ENCODE results near the gene TSPAN31. TPM values are rescaled to one million over a fixed set of nuclear protein-coding genes. Genes with fewer than 3 reads are reported as not detected.
"Not testable (repeated sequence)": the region's sequence is repeated elsewhere in the genome, so short reads cannot be mapped to it uniquely, and the experiment has no call there.

TSPAN31 gene, protein sequence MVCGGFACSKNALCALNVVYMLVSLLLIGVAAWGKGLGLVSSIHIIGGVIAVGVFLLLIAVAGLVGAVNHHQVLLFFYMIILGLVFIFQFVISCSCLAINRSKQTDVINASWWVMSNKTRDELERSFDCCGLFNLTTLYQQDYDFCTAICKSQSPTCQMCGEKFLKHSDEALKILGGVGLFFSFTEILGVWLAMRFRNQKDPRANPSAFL
- 17.3 and 17.9 TPM in 2 replicates for total RNA-seq

DNA sequence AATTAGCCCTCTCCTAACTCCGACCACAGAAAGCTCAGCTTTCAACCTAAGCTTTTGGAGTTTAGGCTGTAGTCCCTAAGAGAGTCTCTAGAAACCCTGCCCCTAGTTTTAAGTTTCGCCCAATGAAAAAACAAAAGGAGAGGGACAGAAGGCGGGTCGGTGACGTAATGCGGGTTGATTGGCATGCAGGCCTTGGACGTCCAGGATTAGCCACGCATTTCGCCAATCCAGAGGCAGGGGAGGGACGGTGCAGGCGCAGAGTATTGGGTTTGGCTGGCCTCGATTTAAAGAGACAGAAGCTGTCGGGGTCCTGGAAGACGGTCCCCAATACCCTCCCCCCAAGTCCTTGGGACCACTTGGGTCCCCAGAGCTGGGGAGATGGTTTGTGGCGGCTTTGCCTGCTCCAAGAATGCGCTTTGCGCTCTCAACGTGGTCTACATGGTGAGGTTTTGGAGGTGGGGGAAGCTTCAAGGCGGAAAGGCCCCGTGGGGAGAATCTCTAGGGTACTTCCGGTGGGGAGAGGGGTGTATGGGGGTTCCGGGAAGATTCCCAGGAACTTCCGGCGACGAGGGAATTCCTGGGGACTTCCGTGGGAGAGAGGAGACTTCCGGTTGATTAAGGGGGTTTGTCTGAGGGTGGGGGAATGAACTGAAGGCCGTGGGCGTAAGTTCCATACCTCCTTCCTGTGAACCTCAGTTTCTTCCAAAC lies at the start of gene TSPAN31:
Gene TSPAN31, plus strand, starts transcription at position 263 of the 708 bp plus-strand sequence. Its CDS starts 116 bp downstream, at position 379.
- intact Hi-C loops (cut with micrococcal nuclease), result loop anchor here (1.0 to 5.0 kb wide), 4 partner anchors 7 to 223 kb away; partner anchors contain the start of genes CDK4, DCTN2 and MBD6

DNA sequence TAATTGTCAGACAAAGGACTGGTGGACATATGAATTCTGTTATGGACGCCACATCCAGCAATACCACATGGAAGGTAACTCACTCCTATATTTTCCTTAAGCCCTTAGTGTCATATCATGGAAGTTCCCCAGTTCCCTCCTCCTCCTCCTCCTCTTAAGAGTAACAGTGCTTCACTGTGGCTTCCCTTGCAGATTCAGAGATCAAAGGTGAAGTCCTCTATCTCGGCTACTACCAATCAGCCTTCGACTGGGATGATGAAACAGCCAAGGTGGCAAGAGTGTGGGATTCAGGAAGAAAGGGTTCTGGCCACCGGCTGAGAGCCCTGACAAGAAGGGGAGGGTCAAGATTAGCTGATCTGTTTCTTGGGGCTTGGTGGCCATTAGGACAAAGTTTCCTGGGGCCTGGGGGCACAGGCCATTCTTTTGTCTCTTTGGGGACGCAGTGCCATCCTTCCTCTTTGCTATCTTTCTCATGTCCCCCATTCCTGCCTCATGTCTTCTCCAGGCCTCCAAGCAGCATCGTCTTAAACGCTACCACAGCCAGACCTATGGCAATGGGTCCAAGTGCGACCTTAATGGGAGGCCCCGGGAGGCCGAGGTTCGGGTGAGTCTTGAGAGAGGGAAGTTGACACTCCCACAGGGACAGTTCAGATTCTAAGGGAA lies 48.9 kb upstream of the TSPAN31 start:
- intact Hi-C loops (cut with micrococcal nuclease), result no loop called here

DNA sequence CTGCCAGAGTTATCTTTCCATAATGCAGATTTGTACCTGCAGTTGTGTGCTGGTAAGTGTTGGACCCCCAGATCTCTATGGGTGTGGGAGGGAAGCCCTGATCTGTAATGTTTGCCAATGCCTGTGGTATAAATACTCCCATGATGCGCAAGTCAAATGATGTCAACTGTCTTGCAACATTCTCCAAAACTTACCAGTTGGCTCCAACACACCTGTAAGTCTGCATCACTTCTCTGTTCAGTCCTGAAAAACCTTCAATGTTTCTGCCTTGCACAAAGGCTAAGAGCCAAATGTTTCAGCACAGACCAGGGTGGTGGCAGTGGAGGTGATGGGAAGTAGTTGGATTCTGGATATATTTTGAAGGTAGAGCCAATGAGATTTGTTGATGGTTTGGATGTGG lies 47.8 kb upstream of the TSPAN31 start:
- intact Hi-C loops (cut with micrococcal nuclease), result no loop called here

DNA sequence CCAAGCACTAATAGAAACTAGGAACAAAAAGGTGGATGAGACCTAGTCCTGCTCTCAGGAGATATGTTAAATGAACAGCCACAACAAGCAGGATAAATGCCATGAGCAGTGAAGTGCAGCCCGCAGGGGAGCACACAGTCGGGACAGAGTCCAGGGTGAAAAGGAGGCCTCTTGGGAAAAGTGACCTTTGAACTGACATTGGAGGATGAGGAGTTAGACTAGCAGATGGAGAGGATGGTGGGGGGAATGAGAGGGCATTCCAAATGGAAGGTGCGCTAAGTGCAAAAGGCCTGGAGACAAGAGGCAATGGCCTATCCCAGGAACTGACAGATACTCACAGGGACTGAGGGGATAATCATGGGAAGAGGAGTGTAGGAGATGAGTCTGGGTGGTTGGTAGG lies 46.4 kb upstream of the TSPAN31 start:
- intact Hi-C loops (cut with micrococcal nuclease), result no loop called here

DNA sequence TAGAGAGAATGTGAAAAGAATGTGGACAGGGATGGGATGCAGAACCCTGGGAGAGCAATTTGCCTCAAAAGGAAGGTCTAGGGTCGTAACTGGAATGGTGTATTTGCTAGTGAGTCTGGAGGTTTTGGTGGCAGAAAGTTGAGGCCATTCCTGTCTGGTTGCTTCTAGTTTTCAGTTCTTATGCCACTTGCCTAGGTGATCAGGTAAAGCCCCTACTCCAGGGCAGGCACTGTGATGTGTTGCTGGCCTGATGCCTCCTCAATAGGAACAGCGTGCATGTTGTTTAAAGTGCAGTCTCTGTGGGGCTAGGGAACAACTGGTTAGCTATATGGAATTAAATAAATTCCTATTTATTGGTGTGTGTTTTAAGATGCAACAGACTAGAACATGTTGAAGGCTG lies 44.5 kb upstream of the TSPAN31 start:
- intact Hi-C loops (cut with micrococcal nuclease), result no loop called here

DNA sequence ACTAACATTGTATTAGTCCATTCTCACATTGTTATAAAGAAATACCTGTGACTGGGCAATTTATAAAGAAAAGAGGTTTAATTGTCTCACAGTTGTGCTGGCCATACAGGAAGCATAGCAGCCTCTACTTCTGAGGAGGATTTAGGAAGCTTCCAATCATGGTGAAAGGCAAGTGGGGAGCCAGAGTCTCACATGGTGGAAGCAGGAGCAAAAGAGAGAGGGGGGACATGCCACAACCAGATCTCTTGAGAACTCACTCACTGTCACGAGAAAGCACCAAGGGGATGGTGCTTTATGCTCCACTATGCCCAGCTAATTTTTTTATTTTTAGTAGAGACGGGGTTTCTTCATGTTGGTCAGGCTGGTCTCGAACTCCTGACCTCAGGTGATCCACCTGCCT lies 37.6 kb upstream of the TSPAN31 start:
- intact Hi-C loops (cut with micrococcal nuclease), result no loop called here

DNA sequence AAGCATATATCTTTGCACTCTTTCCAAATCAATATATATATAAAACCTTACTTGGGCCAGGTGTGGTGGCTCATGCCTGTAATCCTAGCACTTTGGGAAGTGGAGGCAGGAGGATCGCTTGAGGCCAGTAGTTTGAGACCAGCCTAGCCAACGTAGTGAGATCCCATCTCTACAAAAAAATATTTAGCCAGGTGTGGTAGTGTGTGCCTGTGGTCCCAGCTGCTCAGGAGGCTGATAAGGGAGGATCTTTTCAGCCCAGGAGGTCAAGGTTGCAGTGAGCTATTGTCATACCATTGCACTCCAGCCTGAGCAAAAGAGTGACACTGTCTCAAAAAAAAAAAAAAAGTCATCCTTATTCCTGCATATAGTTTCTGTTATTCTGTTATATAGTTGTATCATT lies 36.5 kb upstream of the TSPAN31 start:
- intact Hi-C loops (cut with micrococcal nuclease), result no loop called here

DNA sequence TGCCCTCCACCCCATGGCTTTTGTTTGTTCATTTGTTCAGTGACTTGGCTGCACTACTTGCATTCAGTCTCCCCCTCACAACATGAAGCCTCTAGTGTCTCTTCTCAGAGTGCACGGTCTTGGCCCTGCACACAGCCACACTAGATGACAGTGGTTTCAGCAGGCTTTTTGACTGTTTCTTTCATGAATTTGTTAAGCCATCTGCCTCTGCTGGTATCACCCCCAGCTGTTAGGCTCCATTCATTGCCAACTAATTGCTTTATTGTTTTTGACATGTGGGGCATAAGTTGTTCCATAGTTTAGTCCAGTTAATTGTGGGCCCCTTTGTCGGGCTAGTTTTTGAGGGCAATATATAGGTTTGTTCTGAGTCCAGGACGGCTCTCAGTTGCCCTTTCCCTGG lies 32.1 kb upstream of the TSPAN31 start:
- intact Hi-C loops (cut with micrococcal nuclease), result no loop called here

DNA sequence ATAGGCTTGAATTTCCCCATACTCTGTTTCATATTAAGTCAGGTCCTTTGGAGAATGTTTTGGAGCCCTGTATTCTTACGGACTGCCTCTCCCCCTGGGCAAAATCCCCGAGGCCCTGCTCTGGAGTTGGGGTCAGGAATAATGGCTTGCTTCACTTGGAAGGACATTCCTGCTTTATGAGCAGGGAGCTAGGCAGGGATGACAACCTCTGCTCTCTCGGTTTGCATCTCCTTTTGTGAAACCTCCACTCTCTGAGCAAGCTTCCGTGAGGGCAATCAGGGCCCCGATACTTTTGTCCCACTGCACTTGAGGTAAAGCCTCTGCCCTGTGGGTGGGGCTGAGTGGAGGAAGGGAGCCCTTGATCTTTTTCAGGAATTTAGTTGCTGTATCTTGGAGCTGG lies 31.6 kb upstream of the TSPAN31 start:
- intact Hi-C loops (cut with micrococcal nuclease), result no loop called here

DNA sequence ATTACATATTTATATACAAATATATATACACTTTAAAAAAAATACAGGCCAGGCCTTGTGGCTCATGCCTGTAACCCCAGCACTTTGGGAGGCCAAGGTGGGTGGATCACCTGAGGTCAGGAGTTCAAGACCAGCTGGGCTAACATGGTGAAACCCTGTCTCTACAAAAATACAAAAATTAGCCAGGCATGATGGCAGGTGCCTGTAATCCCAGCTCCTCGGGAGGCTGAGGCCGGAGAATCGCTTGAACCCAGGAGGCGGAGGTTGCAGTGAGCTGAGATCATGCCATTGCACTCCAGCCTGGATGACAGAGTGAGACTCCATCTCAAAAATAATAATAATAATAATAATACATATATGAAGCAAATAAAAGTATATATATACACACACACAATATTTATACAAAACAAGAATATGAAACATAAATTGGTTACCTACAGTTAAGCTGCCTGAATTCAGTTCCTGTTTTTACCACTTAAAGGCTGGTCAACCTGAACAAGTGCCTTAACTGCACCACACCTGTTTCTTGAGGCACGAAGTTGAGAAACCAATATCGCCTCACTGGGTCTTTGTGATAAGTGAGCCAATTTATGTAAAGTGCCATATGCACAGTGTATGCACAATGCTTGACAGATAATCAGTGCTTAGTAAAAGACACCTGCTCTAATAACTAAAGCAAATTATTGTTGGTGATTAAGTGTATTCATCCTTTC lies 29.6 kb upstream of the TSPAN31 start:
- intact Hi-C loops (cut with micrococcal nuclease), result not testable (repeated sequence)

DNA sequence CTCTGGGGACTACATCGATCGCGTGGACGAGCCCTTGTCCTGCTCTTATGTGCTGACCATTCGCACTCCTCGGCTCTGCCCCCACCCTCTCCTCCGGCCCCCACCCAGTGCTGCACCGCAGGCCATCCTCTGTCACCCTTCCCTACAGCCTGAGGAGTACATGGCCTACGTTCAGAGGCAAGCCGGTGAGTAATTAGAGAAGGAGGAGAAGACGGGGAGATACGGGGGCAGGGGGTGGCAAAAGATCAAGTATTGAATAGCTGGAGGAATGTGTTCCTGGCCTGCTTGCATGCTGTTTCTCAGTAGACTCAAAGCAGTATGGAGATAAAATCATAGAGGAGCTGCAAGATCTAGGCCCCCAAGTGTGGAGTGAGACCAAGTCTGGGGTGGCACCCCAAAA lies 29.1 kb upstream of the TSPAN31 start:
- intact Hi-C loops (cut with micrococcal nuclease), result no loop called here

DNA sequence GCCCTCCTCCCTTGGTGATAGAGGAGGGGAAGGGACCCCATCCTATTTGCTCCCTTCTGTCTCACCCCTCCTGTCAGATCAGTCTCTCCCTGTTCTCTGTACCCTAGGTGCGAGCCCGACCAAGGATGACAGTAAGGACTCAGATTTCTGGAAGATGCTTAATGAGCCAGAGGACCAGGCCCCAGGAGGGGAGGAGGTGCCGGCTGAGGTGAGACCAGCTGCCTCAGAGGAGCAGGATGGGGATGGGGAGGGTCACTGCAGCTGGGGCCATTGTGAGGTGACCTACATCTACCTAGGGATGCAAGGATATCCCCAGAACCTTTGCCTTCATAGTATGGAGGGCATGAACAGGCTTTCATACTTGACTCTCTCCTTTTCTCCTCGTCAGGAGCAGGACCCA lies 28.5 kb upstream of the TSPAN31 start:
- intact Hi-C loops (cut with micrococcal nuclease), result no loop called here

DNA sequence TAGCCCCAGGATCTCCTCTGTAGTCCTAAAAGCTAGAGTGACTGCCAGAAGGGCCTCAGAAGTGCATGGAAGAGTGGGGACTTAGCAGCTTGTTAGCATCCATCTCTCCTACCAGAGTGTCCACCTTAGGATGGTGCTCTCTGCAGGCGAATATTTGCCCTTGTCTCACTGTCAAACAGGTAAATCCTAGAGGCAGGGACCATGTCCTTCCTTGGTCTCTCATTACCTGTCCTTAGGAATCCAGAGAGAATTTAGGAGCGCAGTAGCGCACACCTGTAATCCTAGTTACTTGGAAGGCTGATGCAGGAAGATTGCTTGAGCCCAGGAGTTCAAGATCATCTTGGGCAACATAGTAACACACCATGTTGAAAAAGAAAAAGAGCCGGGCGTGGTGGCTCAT lies 27.7 kb upstream of the TSPAN31 start:
- intact Hi-C loops (cut with micrococcal nuclease), result no loop called here

DNA sequence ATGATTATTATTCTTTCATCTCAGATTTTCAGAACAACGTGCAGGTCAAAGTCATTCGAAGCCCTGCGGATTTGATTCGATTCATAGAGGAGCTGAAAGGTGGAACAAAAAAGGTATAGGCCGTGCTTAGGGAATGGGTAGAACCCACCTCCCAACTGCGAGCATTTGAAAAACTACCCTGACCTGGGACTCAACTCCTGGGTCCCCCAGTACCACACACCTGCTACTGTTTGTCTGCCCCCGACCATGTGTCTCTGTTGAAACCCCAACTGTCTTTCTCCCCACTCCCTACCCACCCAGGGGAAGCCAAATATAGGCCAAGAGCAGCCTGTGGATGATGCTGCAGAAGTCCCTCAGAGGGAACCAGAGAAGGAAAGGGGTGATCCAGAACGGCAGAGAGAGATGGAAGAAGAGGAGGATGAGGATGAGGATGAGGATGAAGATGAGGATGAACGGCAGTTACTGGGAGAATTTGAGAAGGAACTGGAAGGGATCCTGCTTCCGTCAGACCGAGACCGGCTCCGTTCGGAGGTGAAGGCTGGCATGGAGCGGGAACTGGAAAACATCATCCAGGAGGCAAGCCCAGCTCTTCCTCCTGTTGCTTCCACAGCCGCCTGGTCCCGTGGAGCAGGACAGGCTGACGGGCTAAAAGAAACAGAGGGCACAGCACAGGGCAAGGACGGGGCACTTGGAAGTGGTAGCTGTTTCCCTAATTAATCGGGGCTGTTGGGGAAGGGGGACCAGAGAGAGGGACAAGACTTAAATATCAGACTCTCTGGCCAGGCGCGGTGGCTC lies 26.8 kb upstream of the TSPAN31 start:
- intact Hi-C loops (cut with micrococcal nuclease), result no loop called here

DNA sequence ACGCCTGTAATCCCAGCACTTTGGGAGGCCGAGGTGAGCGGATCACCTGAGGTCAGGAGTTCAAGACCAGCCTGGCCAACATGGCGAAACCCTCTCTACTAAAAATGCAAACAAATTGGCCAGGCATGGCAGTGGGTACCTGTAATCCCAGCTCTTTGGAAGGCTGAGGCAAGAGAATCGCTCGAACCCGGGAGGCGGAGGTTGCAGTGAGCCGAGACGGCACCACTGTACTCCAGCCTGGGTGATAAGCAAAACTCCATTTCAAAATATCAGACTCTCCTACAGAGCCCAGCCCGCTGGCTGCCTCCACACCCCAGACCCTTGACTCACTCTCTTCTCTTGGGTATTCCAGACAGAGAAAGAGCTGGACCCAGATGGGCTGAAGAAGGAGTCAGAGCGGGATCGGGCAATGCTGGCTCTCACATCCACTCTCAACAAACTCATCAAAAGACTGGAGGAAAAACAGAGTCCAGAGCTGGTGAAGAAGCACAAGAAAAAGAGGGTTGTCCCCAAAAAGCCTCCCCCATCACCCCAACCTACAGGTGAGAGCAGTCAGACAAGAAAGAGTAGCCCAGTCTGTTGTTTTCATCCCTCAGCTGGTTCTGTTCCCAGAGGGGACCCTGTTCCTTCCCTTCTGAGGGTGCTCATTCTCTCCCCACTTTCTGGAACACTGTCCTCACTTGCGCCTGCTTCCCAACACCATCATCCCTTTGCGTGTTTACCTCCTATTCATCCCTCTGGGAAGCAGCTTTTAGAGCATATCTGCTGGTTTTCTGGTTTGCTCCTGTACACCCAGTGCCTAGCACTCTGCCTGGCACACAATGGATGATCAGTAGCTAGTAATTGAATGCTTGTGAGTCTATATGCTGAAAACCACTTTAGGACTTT lies 26.0 kb upstream of the TSPAN31 start:
- intact Hi-C loops (cut with micrococcal nuclease), result no loop called here

DNA sequence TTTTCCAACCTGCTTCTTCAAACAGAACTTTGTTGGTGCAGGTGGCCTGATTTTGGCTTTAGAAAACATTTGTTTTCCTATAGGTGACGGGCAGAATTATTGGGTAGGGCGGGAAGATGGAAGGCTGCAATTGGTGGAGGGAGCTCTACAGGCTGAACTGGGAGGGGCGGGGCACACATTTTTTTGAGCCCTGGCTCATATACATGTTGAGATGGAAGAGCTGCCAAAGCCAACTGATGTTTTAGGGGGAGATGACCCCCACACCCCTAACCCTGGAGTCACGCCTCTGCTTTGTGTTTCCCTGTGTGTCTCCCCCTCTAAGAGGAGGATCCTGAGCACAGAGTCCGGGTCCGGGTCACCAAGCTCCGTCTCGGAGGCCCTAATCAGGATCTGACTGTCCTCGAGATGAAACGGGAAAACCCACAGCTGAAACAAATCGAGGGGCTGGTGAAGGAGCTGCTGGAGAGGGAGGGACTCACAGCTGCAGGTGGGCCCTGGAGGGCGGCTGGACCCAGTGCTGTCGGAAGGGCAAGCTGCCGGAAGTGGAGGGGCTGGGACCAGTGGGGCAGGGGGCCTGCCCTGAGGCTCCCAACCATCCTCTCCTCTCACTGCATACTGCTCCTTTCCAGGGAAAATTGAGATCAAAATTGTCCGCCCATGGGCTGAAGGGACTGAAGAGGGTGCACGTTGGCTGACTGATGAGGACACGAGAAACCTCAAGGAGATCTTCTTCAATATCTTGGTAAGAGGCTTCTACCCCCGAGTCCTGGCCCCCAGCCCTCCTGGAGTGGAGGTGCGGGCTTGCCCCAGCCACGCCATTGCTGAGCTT lies 24.8 kb upstream of the TSPAN31 start:
- intact Hi-C loops (cut with micrococcal nuclease), result no loop called here

DNA sequence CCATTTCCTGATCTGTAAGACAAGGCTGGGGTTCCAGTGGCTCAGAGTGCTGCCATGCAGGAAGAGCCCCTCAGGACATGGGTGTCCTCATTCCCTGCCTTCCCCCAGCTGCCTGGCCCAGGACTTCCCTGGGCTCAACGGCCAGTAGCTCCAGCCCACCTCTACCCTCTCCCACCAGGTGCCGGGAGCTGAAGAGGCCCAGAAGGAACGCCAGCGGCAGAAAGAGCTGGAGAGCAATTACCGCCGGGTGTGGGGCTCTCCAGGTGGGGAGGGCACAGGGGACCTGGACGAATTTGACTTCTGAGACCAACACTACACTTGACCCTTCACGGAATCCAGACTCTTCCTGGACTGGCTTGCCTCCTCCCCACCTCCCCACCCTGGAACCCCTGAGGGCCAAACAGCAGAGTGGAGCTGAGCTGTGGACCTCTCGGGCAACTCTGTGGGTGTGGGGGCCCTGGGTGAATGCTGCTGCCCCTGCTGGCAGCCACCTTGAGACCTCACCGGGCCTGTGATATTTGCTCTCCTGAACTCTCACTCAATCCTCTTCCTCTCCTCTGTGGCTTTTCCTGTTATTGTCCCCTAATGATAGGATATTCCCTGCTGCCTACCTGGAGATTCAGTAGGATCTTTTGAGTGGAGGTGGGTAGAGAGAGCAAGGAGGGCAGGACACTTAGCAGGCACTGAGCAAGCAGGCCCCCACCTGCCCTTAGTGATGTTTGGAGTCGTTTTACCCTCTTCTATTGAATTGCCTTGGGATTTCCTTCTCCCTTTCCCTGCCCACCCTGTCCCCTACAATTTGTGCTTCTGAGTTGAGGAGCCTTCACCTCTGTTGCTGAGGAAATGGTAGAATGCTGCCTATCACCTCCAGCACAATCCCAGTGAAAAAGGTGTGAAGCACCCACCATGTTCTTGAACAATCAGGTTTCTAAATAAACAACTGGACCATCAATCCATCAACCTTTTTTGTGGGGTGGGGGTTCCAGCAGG lies 23.9 kb upstream of the TSPAN31 start:
- intact Hi-C loops (cut with micrococcal nuclease), result no loop called here

All from T-helper 2 cell treated with Interferon-gamma antibody and Interleukin-4, amounts not matched to agents 100 ng/mL and 5 ng/mL, for 36 hours (primary cell).